ENCODE measurements around the gene PPIL1.

DNA sequence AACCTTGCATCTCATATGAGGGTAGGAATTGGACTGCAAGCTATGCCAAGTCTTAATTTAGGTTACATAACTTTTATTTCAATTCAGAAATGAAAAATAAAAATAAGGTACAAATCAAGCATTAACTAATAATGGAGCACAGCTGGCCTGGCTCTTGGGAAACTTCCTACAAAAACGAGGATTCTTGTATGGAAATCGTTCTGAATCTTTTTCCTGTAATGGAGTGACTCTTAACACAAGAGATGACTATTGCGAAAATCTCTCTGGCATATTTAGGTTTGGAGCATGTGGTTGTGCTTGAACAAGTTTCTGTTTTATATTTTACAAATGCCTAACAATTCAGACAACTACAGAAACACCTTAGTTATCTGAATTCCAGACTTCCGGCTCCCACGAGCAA lies 45.9 kb upstream of the PPIL1 start:
- no peak for TF ChIP-seq EP300 (IDR thresholded peaks at IDR 0.05)
- TF ChIP-seq, protein P1, sequence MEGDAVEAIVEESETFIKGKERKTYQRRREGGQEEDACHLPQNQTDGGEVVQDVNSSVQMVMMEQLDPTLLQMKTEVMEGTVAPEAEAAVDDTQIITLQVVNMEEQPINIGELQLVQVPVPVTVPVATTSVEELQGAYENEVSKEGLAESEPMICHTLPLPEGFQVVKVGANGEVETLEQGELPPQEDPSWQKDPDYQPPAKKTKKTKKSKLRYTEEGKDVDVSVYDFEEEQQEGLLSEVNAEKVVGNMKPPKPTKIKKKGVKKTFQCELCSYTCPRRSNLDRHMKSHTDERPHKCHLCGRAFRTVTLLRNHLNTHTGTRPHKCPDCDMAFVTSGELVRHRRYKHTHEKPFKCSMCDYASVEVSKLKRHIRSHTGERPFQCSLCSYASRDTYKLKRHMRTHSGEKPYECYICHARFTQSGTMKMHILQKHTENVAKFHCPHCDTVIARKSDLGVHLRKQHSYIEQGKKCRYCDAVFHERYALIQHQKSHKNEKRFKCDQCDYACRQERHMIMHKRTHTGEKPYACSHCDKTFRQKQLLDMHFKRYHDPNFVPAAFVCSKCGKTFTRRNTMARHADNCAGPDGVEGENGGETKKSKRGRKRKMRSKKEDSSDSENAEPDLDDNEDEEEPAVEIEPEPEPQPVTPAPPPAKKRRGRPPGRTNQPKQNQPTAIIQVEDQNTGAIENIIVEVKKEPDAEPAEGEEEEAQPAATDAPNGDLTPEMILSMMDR (IDR thresholded peaks at IDR 0.05): no peak

All from stomach (tissue), 4 donors.